T-helper 2 cell (primary cell): ENCODE results near the gene ANKRD33.
A peak's percentile ranks its signal among the peaks of the same experiment; 100 is the strongest.

ENCODE experiments used
- DNase-seq, 5 experiments: peaks; one replicate each; pipeline versions ENCODE4 v3.0.0 to v3.0.0-alpha.2; 2012 to 2022

The ANKRD33 gene

DNA sequence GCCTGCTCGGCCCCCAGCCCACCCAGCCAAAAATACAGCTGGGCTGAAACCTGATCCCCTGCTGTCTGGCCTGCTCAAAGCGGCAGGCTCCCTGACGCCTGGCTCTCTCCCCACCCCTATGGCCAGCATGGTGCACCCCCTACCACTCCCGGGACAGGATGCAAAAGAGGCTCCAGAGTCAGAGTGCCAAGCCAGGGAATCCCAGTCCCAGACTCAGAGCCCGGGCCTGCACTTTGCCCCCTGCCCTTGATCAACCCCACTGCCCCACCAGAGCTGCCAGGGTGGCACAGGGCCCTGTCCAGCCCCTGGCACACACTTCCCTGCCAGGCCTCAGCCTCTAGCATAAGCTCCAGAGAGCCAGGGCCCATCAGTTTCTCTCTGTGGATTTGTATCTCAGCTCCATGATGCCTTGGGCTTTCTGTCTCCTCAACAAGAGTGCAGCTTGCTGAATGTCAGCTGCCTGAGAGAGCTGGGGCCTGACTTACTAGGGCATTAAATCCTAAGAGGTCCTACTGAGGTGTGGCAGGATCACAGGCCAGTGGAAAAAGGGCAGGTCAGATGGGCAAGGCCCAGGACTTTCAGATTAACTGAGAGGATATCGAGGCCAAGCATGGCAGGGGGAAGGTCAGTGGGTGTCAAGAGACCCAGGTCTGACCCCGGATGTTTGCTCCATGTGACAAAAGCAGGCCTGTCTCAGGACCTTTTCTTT, 33.3 kb downstream of the ANKRD33 start:
- no peak for DNase-seq

DNA sequence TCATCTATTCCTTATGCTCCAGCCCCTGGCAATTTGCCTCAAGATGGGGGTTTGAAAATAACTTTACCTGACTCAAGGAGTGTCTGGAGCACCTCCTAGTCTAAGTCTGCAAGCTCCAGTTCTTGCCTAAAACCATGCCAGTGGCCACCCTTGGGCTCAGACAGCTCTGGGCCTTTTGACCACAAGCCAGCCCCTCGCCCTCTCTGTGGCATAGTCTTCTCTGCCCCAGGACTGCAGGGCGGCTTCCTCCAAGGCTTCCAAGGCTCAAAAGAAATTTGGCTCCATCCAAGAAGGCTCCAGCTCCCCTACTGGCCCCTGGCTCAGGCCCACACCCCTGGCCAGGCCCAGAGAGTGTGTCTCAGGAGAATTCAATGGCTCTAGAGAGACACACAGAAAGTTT, 34.2 kb downstream of the ANKRD33 start:
- DNase-seq: no peak

DNA sequence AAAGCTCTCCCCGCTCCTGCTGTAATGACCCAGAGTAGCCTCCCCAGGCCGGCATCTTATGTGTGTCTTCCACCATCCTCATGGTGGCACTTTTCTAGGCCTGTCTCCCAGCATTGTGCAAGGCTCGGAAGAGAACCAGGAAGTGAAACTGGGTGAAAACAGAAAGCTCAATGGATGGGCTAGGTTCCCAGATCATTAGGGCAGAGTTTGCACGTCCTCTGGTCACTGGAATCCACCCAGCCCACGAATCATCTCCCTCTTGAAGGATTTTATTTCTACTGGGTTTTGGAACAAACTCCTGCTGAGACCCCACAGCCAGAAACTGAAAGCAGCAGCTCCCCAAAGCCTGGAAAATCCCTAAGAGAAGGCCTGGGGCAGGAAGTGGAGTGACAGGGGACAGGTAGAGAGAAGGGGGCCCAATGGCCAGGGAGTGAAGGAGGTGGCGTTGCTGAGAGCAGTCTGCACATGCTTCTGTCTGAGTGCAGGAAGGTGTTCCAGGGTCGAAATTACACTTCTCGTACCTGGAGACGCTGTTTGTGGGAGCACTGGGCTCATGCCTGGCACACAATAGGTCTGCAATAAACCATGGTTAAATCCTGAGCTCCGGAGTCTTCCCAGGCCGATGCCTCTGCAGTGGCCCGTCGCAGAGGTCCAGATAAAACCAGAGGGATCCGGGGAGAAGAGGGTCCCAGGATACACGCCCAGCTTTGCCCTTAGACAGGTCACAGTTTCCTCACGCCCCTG, 35.0 kb downstream of the ANKRD33 start:
- no peak for DNase-seq

DNA sequence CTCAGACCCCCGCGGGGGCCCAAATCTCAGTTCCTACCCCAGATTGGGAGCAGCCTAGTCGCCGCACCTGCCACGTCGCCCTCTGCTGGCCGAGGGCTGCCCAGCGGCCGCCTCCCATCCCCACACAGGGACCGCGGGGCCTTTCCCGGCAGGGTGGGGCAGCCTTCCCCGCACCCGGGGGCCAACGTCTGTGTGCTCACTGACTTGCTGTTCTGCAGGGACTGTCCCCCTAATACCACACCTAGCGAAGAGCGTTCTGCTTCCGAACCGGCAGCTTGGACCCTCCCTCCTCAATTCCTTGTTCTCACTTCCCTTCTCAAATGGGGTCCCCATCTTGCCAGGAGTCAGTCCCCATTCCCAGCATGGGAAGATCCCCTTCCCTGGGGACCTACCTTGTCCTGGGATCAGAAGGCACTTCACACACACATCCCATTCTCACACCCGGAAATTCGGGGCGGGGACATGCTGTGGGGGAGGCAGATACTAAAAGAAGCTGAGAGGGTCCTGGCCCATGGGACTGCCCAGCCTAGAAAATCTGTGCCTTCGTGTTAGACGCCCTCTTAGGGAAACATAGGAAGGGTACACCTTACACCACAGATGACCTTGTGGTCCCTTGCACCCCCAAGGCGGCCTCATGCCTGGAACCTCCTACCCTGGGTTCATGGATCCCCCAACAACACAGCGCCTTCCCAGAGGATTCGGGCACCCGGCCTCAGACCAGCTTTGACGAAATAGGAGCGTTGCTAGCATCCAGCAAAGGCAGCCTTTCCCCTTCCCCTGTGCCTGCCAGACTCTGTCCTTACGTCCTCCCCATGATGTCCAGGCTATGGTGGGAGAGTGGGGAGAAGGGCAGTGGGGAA, 35.8 kb downstream of the ANKRD33 start:
- DNase-seq: peak; percentile 7 to 41 (median 40)

DNA sequence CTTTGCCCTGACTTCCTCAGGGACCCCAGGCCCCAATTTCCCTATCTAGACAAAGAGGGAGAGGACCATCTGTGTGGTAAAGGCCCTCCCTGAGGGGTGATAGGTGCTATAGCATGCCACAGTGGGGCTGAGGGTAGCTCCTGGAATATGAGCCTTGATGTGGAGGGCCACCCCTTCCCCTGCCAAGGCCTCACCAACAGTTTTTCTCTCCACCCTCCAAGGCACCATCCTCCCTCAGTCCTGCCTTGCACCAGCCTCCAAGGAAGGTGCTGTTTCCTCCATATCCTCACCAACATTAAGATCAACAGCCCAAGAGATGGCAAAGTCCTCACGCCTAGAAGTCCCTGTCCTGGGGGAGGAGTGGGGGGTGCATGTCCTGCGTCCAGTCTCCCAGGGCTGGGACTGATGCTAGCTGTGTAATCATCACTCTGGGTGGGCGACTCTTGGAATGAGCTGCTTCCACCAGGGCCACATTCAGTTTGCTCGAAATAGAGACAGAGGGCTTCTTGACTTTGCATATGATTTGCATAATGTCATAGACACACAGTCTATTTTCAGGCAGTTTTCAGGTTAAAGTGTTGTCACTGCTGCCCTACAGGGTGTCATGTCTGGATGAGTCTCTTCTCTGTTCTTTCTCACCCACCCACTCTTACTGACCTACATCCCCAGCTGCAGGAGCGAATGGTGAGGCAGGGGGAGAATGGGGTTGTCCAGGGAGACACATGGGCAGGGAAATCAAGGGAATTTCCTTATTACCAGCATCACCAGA, 36.8 kb downstream of the ANKRD33 start:
- no peak for DNase-seq

DNA sequence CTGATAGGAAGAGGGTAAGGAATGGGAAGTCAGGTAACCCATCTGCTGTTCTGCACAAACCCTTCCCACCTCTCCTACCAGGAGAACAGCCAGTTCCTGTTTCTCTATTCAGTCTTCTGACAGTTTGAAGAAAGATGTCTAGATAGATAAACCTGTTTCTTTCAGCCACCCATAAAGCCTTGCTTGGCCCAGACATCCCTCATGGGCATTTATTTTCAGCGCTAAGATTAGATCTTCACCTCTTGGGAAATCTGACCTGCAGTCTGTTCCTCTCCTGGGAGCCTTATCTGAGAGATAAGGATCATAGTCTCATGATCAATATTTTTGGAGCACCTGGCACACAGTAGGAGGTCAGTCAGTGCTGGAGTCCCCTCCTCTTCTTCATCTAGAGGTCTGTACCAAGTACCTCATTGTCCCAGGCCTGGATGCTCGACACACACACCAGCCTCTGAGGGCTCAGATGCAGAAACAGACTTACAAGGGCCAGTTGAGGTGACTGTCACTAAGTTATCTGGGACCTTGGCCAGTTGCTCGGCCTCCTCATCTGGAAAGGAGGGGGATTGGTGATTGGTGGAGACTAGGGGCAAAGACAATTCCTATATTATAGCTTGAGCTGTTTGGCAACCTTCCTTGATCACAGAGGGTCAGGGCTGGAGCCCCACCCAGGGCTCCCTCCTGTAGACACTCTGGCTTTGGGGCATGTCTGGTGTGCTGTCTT, 37.6 kb downstream of the ANKRD33 start:
- DNase-seq: no peak

DNA sequence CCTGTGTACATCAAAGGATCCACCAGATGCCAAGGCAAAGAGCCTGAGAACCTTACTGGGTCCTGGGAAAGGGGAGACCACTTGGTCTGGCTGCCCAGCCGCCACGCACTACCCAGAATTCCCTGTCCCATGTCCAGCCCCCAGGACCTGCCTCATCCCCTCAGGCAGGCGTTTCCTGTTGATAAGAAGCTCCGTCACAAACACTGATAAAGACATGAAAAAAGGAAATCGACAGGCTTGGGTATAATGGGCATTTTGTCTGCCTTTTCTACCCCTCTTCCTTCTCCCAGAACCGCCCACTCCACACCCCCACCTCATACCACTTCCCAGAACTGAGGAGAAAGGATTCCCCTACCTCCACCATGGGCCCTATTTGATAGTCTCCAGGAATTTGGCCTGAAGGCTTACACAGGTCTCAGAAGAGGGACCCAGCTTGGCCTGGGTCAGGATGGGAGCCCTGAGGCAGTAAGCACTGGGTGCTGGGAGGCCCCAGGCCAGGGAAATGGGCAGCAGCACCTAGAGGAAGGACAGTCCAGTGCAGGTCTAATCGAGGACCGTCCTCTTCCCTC, 38.2 kb downstream of the ANKRD33 start:
- DNase-seq: no peak

DNA sequence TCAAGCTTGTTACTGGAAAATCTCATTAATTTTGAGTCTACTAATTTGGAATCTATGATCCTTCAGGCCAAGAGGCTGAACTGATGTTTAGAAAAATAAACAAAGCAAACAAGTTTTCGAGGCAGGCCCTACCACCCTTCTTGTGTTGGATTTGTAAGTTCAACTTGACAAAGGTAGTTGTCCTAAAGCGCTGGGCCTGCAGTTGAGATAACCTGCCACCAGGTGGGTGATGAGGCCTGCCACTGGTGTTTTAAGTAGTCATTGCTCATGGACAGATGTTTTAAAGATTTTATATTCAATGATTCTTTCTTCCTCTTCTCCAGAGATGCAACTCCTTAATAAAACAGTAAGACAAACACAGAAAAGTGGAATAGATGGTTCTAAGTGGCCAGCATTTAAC, 38.8 kb downstream of the ANKRD33 start:
- DNase-seq: peak in 3 of 5 experiments; percentile 33 to 56 (median 39)

DNA sequence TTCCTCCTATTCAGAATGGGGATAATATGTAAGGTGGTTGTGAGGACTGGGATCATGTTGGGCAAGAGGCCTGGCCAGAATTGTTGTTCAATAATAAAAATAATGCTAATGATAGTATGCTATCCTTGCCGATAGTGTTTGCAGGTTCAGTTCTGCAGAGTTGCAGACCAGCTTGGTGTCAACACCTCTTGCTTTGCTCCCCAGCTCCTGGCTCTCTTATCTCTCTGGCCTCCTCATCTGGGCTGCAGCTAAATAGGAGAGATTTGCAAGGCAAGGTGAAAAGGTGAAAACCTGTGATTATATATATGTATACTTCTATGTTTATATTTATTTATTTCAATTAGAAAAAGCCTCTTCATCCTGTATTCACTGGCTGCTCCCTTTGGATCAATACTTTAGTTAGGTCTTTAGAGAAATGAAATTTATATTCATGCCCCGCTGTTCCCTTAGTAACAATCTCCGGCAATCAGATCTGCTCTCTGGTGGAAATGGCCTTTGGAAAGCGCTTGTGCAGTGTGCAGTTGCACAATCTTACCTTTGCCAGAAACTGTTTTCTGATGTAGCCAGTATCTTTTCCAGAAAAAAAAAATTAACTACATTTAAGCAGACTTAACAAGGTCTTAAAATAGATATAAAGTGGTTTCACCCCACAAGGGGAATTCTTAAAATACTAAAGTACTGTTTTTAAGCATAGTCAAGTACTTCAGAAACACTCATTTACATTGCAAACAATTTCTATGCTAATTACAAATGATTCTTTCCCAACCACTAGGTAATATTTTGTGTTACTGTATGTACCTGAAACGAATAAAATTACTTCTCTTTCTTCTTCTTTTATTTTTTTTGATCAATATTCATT, 44.5 kb downstream of the ANKRD33 start:
- no peak for DNase-seq

DNA sequence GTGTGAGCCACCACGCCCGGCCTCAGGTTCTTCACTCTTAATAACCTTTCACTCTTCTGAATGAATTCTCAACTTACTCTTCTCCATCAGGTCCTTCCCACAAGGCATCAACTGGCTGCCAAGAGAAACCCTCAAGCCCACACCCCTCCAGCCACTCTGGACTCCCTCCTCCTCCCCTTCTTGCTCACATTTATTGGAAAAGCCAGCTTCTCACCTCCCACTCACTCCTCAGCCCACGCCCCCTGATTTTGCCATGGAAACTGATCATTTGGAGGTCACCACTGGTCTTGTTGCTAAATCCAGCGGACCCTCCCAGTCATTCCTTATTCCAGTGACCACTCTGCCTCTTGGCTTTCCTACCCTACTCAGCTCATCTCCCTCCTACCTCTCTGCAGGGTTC, 46.2 kb downstream of the ANKRD33 start:
- DNase-seq: no peak

DNA sequence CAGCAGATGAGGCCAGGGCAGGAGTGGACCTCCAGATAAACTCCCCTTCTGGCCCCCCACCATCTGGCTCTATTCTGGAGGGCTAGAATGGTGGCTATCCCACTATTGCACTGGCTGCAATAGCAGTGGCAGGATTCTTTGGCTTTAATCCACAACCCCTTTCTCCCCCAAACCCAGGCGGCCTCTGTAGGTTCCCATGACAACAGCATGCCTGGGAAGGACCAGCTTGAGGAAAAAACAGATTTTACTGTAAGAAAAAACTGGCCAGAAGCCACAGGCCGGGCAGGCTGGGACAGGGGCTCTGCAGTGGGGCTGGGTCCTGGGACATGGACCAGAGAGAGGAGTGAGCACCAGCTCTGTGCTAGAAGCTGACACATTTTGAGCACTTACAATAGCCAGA, 50.0 kb downstream of the ANKRD33 start:
- no peak for DNase-seq

DNA sequence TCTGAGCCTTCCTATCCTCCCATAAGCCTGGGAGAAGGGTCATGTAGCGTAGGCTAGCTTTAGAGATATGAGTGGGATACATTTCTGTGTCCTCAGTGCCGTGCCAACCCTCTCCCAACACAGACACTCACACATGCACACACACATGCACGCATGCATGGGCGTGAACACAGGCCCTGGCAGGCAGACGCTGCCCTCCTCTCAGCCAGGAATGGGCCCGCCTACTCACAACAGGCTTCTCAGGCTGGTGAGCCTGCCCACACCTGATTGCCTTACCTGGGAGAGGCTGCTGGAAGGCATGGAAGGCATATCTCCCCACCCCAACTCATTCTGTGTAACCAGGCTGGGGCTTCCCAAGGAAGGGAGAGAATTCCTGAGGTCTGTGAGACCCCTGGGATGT, 50.8 kb downstream of the ANKRD33 start:
- no peak for DNase-seq

DNA sequence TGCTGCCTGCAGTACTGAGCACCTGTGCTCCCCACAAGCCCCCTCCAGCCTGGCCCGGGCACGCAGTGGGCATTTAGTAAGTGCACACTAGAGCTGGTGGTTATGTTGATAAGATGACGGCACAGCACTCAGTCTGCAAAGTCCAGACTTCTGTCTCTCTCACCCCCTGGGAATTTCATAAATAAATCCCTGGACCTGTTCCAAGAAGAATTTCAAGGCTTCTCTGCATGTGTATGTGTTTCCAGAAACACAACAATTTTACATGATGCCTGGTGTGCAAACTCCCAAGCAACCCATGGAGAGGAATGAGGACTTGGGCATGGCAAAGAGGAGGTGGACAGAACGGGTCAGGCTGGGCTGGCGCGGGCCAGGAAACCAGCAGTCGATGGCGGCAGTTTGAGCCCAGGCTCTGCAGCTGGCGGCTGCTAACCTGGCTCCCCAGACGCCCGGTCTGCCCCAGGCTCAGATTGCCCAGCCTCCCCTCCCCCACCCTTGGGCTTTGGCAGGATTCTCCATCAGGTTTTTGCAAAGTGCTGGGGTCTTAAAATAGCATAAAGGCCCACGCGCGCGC, 53.2 kb downstream of the ANKRD33 start:
- no peak for DNase-seq
